ENCODE measurements around the gene COL5A2. TPM values are rescaled to one million over a fixed set of nuclear protein-coding genes. Genes with fewer than 3 reads are reported as not detected.

Gene COL5A2
- total and polyA plus RNA-seq, 8 donors, result 11.9 to 468 (median 48.1) TPM

DNA sequence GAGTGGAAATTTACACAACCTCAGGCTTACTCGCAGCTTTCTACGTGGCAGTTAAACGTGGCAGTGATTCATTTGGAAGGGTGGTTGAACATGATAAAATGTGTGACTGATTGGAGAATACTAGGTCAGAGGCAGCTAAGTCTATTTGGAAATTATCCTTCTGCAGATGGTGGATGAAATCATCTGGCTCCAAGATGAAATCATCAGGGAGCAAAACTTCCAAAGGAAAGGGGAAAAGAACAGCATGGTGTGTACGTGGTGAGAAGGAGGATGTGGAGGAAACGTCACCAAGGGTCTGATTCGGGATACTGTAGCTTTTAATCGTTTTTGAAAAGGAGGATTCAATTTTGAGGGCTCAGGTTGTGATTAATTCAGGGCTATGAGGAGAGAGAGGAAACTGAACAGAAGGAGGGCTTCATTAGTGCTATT lies 157.5 kb downstream of the COL5A2 start:
- intact Hi-C loops (cut with DNase I; ENCODE audit: low total_unique reads), result no loop called here
- DNase-seq, result peak in 1 of 2 donors; percentile 76
- no peaks in the 10 kb centered on the region for H3K4me1 ChIP-seq
- 55 to 76% (median 65%) methylated on average over 7 of the region's 7 CpGs for WGBS, 5 donors
- H3K9me3 ChIP-seq, result no peaks in the 10 kb centered on the region
- no peak overlapping the region for H3K4me3 ChIP-seq
- H3K36me3 ChIP-seq, result no peaks in the 10 kb centered on the region
- TF ChIP-seq POLR2AphosphoS5 (IDR thresholded peaks at IDR 0.05) (peak in 1 of 3 donors; percentile 32), EP300 (IDR thresholded peaks at IDR 0.05) (no peak), POLR2A (IDR thresholded peaks at IDR 0.05) (no peak)
- TF ChIP-seq, protein P1, sequence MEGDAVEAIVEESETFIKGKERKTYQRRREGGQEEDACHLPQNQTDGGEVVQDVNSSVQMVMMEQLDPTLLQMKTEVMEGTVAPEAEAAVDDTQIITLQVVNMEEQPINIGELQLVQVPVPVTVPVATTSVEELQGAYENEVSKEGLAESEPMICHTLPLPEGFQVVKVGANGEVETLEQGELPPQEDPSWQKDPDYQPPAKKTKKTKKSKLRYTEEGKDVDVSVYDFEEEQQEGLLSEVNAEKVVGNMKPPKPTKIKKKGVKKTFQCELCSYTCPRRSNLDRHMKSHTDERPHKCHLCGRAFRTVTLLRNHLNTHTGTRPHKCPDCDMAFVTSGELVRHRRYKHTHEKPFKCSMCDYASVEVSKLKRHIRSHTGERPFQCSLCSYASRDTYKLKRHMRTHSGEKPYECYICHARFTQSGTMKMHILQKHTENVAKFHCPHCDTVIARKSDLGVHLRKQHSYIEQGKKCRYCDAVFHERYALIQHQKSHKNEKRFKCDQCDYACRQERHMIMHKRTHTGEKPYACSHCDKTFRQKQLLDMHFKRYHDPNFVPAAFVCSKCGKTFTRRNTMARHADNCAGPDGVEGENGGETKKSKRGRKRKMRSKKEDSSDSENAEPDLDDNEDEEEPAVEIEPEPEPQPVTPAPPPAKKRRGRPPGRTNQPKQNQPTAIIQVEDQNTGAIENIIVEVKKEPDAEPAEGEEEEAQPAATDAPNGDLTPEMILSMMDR (IDR thresholded peaks at IDR 0.05), result no peak
- no peaks in the 10 kb centered on the region for H3K27me3 ChIP-seq
- H3K27ac ChIP-seq, result peak overlapping the region in 4 of 5 donors; percentile 34 to 76 (median 48)

DNA sequence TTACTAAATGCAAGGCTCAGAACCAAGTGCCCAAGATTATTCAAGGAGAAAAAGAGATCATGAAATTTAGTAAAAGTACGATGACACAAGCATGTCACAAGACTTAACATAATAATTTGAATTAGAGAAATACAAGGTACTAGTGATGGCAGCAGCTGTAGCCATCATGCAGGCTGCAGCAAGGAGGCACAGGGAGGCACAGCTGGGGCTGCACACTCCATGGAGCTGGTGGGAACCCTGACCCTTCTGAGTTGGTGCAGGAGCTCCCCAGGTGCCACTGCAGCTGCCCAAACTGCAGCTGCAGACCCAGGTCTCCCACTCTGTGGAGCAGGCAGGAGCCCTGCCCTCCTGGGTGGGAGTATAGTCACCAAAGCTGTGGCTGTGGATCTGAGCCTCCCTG lies 159.4 kb downstream of the COL5A2 start:
- WGBS, 5 donors, result 71 to 94% (median 83%) methylated on average over 1 of the region's 1 CpG
- no peak overlapping the region for H3K27ac ChIP-seq

DNA sequence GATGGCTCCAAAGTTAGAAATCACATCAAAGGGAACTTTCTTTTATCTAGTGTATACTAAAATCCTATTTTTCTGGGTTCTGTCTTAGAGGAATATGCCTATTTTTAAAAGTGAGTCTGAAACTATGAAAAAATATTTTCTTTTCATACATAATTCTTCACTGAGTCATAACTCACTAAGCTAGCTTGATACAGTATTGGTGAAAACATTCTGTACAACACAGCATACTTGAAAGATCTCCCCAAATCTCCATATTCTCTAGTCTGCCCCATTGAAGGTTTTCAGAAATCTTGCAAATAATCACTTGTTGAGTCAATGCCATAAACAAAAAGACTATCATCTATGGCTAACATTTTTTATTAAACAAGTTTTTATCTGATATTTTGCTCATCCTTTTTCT lies 160.9 kb downstream of the COL5A2 start:
- TF ChIP-seq POLR2A (IDR thresholded peaks at IDR 0.05), result no peak
- no peak for TF ChIP-seq POLR2AphosphoS5 (IDR thresholded peaks at IDR 0.05)
- TF ChIP-seq, protein P1 (IDR thresholded peaks at IDR 0.05), result no peak
- TF ChIP-seq EP300 (IDR thresholded peaks at IDR 0.05), result no peak
- intact Hi-C loops (cut with DNase I; ENCODE audit: low total_unique reads), result no loop called here
- peaks cover 0 to 14% (median 3%) of the 10 kb centered on the region in 4 donors for H3K4me1 ChIP-seq

More for the DNA sequence above, 159.4 kb downstream of the COL5A2 start:
- no peaks in the 10 kb centered on the region for H3K36me3 ChIP-seq
- intact Hi-C loops (cut with DNase I; ENCODE audit: low total_unique reads), result no loop called here
- H3K4me1 ChIP-seq, result no peaks in the 10 kb centered on the region
- no peaks in the 10 kb centered on the region for H3K27me3 ChIP-seq
- H3K9me3 ChIP-seq, result no peaks in the 10 kb centered on the region
- TF ChIP-seq POLR2AphosphoS5 (IDR thresholded peaks at IDR 0.05) (no peak), EP300 (IDR thresholded peaks at IDR 0.05) (no peak), POLR2A (IDR thresholded peaks at IDR 0.05) (no peak)
- TF ChIP-seq, protein P1 (IDR thresholded peaks at IDR 0.05), result no peak
- no peak for DNase-seq
- no peak overlapping the region for H3K4me3 ChIP-seq

DNA sequence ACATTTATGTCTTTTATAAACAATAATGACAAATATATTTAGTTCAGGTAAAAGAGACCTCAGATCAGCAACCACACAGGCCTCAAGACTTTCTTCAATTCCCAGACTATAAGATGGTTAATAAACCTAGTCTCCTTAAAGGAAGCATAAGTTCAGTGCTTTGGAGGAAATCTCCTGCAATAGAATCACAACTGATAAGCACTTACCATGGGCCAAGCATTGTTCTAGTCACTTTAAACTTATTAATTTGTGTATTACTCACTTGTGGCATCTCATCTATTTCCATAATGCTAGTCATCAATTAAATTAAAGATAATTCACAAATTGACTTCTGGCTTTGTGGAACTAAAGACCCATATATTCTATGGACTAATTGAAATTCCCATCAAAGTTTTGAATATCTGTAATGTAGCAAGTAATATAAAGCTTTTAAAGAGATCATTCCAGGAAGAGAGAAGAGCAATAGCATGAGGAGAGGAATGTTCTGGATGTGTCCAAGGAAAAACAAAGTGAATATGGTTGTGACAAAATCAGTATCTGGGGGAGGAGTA lies 163.2 kb downstream of the COL5A2 start:
- intact Hi-C loops (cut with DNase I; ENCODE audit: low total_unique reads), result no loop called here
- DNase-seq, result no peak
- no peak overlapping the region for H3K27ac ChIP-seq
- peaks cover 0 to 14% (median 3%) of the 10 kb centered on the region in 4 donors for H3K4me1 ChIP-seq
- TF ChIP-seq POLR2A (IDR thresholded peaks at IDR 0.05) (no peak), POLR2AphosphoS5 (IDR thresholded peaks at IDR 0.05) (no peak), EP300 (IDR thresholded peaks at IDR 0.05) (no peak)
- peaks cover 0 to 8% (median 1%) of the 10 kb centered on the region in 4 donors for H3K36me3 ChIP-seq
- H3K9me3 ChIP-seq, result no peaks in the 10 kb centered on the region
- H3K27me3 ChIP-seq, result no peaks in the 10 kb centered on the region
- no peak overlapping the region for H3K4me3 ChIP-seq

More for the DNA sequence above, 160.9 kb downstream of the COL5A2 start:
- Histone ChIP-seq H3K9me3 (no peaks in the 10 kb centered on the region), H3K36me3 (no peaks in the 10 kb centered on the region), H3K27me3 (no peaks in the 10 kb centered on the region), H3K27ac (no peak overlapping the region), H3K4me3 (no peak overlapping the region)
- no peak for DNase-seq

DNA sequence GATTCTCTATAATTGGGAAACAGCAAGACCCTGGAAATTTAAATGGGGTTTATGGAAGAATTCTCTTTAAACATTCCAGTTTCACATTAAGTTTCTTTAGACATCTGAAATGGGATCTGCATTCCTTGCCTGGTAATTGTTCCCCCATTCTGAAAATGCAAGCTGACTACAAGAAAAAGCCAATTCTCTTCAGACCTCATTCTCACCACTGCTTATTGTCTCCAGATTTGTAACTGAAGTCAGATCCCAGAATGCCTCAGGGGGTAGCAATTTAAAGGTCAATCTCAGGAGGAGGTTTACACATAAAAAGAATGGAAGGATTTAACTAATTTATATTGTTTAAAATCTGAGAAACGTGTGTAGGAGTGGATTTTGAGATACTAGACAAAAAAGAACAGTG lies 164.2 kb downstream of the COL5A2 start:
- Histone ChIP-seq H3K4me1 (peaks cover 0 to 24% (median 3%) of the 10 kb centered on the region in 4 donors), H3K27ac (peak overlapping the region in 2 of 5 donors; percentile 56 to 68), H3K4me3 (no peak overlapping the region), H3K9me3 (no peaks in the 10 kb centered on the region), H3K27me3 (no peaks in the 10 kb centered on the region), H3K36me3 (peaks cover 0 to 15% (median 9%) of the 10 kb centered on the region in 4 donors)
- intact Hi-C loops (cut with DNase I; ENCODE audit: low total_unique reads), result no loop called here
- TF ChIP-seq EP300 (IDR thresholded peaks at IDR 0.05), result no peak
- TF ChIP-seq POLR2A (IDR thresholded peaks at IDR 0.05), result no peak
- TF ChIP-seq, protein P1 (IDR thresholded peaks at IDR 0.05), result no peak
- TF ChIP-seq POLR2AphosphoS5 (IDR thresholded peaks at IDR 0.05), result no peak
- 33 to 54% (median 42%) methylated on average over 1 of the region's 1 CpG for WGBS, 5 donors
- no peak for DNase-seq

Measured in stomach (tissue), 9 donors.